Measurements from ENCODE around the gene POLR2H.

- no peak for TF ChIP-seq POLR2AphosphoS5 (IDR thresholded peaks at IDR 0.05; ENCODE audit: insufficient read depth in 1 of 2, low read depth in 1 of 2)
- TF ChIP-seq POLR2A (IDR thresholded peaks at IDR 0.05): no peak
- no peak for TF ChIP-seq CTCF (IDR thresholded peaks at IDR 0.05)
Measured at GRCh38 chr3:184351511-184352148, 9.9 kb upstream of the POLR2H start.

Measured in vagina (tissue), 2 donors.